ENCODE measurements around the gene OR2W3.

DNA sequence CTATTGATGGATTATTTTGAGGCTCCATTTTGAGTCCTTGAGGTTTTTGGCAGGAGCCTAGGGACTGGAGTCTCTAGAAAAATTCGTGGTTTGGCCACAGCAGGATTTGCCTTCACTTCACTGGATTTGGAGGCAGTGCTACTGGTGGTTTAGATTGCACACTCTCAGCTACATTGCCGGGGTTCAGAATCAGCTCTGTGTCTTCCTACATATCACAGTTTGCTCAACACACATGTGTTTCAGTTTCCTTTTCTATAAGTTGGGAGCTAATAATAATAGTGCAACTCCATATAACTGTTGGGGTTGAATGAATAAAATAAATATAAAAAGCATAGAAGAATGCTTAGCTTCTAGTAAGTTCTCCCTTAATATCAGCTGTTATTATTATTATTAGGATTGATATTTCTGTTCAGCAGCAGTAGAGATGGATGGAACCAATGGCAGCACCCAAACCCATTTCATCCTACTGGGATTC lies at the start of gene OR2W3:
- no peak for TF ChIP-seq RNF2 (IDR thresholded peaks at IDR 0.05; ENCODE audit: borderline replicate concordance, low read depth)
- TF ChIP-seq POLR2A (IDR thresholded peaks at IDR 0.05; ENCODE audit: low read length), result no peak
- no peak for TF ChIP-seq EP300 (IDR thresholded peaks at IDR 0.05)
- no peak for TF ChIP-seq CTCF (IDR thresholded peaks at IDR 0.05)
- no peak for TF ChIP-seq CHD2 (IDR thresholded peaks at IDR 0.05; ENCODE audit: low read length, partially characterized antibody)
- no peak for TF ChIP-seq RCOR1 (IDR thresholded peaks at IDR 0.05; ENCODE audit: low read depth, low read length)

All from A549 (cell line).